Measurements from ENCODE around the gene UTRN.

The UTRN gene

GRCh38 chr6:144283646-144284477, 1.3 kb upstream of the UTRN start:
- peak; percentile 32 for DNase-seq (ENCODE audit: low spot score)

- DNase-seq (ENCODE audit: low spot score) = no peak
Measured at GRCh38 chr6:144284478-144284782, 705 bp upstream of the UTRN start.

GRCh38 chr6:144285548-144285797, 338 bp downstream of the UTRN start:
- DNase-seq (ENCODE audit: low spot score) = peak; percentile 40

- DNase-seq (ENCODE audit: low spot score) = peak; percentile 73
Measured at GRCh38 chr6:144285798-144286502, 815 bp downstream of the UTRN start.

- peak; percentile 87 for DNase-seq (ENCODE audit: low spot score)
Measured at GRCh38 chr6:144286503-144287393, 1.6 kb downstream of the UTRN start.

GRCh38 chr6:144289006-144289405, 3.9 kb downstream of the UTRN start:
- DNase-seq (ENCODE audit: low spot score) = no peak

GRCh38 chr6:144292372-144292771, 7.2 kb downstream of the UTRN start:
- no peak for DNase-seq (ENCODE audit: low spot score)

GRCh38 chr6:144294016-144294415, 8.9 kb downstream of the UTRN start:
- peak; percentile 29 for DNase-seq (ENCODE audit: low spot score)

GRCh38 chr6:144295211-144295610, 10.1 kb downstream of the UTRN start:
- no peak for DNase-seq (ENCODE audit: low spot score)

GRCh38 chr6:144295981-144296767, 11.0 kb downstream of the UTRN start:
- DNase-seq (ENCODE audit: low spot score) = no peak

GRCh38 chr6:144296973-144297372, 11.8 kb downstream of the UTRN start:
- no peak for DNase-seq (ENCODE audit: low spot score)

- no peak for DNase-seq (ENCODE audit: low spot score)
Measured at GRCh38 chr6:144297511-144298100, 12.5 kb downstream of the UTRN start.

- no peak for DNase-seq (ENCODE audit: low spot score)
Measured at GRCh38 chr6:144298194-144298593, 13.1 kb downstream of the UTRN start.

- no peak for DNase-seq (ENCODE audit: low spot score)
Measured at GRCh38 chr6:144298916-144299315, 13.8 kb downstream of the UTRN start.

GRCh38 chr6:144302701-144303372, 17.7 kb downstream of the UTRN start:
- no peak for DNase-seq (ENCODE audit: low spot score)

GRCh38 chr6:144304223-144304848, 19.2 kb downstream of the UTRN start:
- DNase-seq (ENCODE audit: low spot score) = no peak

GRCh38 chr6:144305567-144305966, 20.4 kb downstream of the UTRN start:
- DNase-seq (ENCODE audit: low spot score) = no peak

- peak; percentile 19 for DNase-seq (ENCODE audit: low spot score)
Measured at GRCh38 chr6:144305985-144306384, 20.9 kb downstream of the UTRN start.

GRCh38 chr6:144307880-144308279, 22.7 kb downstream of the UTRN start:
- no peak for DNase-seq (ENCODE audit: low spot score)

GRCh38 chr6:144310765-144311164, 25.6 kb downstream of the UTRN start:
- DNase-seq (ENCODE audit: low spot score) = no peak

- DNase-seq (ENCODE audit: low spot score) = no peak
Measured at GRCh38 chr6:144311361-144311760, 26.2 kb downstream of the UTRN start.

All from AG08396 (cell line).